22Rv1 (cell line): Measurements from ENCODE around the gene TSSC4.

Source experiments
- CTCF ChIP-seq: fragments of 450-650 bp; IDR thresholded peaks from 2 replicates; pipeline ENCODE4 v1.5.1; 2017; ENCODE audit warnings: mild to moderate bottlenecking
- ZFX ChIP-seq: fragments of 450-650 bp; IDR thresholded peaks from 2 replicates; pipeline ENCODE4 v1.6.1; 2017; ENCODE audit warnings: antibody characterized with exemption, borderline replicate concordance

DNA sequence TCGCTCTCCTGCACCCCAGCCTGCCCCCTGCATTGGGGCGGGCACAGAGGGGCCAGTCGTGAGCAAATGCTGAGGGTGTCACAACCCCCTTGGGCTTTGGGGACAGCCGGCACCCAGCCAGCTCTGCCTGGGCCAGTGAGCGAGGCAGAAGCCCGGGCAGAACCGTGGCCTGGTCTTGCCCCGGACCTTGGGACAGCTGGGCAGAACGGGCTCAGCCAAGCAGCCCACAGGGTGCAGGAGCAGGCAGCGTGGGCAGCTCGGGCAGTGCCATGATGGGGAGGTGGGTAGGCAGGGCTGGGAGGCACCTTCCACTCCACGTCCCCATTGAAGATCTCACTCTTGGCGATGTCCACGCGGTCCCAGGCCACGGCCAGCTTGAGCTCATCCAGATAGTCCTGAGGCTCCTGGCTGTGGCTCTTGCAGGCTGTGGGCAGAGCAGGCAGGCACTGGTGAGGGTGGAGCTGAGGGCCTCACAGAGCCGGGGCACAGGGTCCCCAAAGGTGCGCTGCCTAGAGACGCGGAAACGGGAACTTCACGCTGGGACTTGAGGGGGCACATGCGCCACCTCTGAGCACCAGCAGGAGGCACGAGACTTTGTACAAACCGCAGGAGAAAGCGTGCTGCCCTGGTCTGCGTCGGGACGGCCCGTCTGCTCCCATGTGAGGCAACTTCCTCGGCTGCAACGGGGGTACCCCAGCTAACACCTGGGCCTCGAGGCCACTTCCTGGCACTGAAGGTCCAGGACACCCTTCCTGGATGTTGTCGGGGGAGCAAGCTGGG is 15.2 kb downstream of the TSSC4 start:
- TF ChIP-seq CTCF (peak; percentile 24), ZFX (no peak)
